SW480 (cell line): ENCODE data around the gene GPX1.
"Not testable (repeated sequence)": the region's sequence is repeated elsewhere in the genome, so short reads cannot be mapped to it uniquely, and the experiment has no call there.

Experiments
- DNase-seq: peaks from one replicate; pipeline ENCODE4 v3.0.0-alpha.2; 2016; ENCODE audit warnings: low spot score

Gene GPX1

DNA sequence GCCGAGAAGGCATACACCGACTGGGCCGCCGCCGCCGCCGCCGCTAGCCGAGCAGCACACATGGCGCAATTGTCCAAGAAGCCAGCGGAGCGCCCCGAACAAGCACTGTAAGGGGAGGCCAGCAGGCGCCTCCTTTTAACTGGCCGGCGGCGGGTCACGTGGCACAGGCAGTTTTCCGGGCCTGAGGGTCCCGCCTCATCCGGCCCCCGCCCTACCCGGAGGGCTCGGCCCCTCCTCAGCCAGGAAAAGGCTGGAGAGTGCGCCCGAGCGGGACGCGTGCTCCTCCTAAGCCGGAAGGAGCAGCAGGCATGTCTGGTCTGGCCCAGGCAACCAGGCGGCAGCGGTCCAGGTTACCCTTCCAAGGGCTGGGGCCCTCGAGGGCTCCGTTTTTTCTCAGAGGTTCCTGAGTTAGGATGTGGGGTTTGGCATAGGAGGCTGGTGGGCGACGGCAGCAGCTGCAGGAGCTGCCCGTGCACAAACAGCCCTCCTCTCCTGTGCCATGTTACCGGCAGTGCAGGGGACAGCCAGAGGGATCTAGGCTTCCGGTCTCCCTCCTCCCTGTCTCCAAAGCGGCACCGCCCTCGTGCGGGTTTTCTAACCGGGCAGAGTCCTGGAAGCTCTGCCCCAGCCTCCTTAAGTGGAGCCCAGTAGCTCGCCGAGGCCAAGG, at the start of gene GPX1:
GPX1 (minus strand) TSS at position 137 of the 667 bp plus-strand sequence; CDS start at position 62, 75 bp downstream.
- peak; percentile 95 for DNase-seq

DNA sequence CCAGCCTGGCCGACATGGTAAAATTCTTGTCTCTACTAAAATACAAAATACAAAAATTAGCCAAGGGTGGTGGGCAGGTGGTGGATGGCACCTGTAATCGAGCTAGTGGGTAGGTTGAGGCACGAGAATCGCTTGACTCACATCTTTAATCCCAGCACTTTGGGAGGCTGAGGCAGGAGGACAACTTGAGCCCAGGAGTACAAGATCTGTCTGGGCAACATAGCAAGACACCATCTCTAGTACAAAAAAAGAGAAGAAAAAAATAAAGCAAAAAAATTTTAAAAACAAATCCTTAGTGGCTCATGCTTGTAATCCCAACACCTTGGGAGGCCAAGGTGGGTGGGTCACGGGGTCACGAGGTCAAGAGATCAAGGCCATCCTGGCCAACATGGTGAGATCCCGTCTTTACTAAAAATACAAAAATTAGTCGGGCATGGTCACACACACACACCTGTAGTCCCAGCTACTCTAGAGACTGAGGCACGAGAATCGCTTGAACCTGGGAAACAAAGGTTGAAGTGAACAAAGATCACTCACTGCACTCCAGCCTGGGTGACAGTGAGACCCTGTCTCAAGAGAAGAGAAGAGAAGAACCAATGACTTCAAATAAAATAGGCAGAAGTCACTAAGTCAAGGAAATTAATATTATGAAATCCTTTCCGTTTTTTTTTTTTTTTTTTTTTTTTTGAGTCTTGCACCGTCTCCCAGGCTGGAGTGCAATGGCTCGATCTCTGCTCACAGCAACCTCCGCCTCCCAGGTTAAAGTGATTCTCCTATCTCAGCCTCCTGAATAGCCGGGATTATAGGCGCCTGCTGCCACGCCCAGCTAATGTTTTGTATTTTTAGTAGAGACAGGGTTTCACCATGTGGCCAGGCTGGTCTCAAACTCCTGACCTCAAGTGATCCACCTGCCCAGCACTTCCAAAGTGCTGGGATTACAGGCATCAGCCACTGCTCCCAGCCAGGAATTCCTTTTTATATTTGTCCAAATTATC, 48.7 kb upstream of the GPX1 start:
- no peak for DNase-seq

DNA sequence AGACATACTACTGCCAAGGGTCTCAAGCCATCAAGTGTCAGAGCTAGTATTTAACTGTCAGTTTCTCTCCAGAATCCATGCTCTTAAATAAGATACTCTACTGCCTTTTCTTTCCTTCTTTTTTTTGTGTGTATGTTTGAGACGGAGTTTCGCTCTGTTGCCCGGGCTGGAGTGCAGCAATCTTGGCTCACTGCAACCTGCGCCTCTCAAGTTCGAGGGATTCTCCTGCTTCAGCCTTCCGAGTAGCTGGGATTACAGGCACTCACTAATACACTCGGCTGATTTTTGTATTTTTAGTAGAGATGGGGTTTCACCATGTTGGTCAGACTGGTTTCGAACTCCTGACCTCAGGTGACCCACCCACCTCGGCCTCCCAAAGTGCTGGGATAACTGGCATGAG, 47.4 kb upstream of the GPX1 start:
- not testable (repeated sequence) for DNase-seq

DNA sequence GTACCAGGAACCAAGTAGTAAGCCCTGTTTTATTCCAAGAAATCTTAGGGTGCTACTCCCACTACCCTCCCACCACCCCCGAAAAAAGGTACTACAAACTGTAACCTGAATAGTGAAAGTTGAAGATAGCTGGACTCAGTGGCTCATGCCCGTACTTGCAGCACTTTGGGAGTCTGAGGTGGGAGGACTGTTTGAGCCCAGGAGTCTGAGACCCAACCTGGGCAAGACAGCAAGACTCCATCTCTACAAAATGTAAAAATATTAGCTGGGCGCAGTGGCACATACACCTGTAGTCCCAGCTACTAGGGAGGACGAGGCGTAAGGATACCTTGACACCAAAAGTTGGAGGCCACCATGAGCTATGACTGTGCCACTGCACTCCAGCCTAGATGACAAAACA, 45.7 kb upstream of the GPX1 start:
- DNase-seq, result no peak

DNA sequence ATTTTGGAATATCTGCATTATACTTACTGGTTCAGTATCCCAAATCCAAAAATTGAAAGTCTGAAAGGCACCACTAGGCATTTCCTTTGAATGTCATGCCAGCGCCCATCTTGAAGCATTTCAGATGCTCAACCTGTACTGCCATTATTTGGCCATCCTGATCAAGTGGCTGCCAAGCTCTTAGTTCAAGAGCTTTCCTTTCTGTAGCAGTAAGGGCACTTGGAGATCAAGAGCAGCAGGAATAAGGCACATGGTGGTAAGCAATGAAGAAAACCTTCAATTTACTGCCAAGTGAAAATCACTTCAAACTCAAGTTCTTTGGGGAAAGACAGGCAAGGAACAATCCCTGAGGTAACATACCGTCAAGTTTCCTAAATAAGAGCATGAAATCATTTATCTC, 43.6 kb upstream of the GPX1 start:
- DNase-seq, result no peak

DNA sequence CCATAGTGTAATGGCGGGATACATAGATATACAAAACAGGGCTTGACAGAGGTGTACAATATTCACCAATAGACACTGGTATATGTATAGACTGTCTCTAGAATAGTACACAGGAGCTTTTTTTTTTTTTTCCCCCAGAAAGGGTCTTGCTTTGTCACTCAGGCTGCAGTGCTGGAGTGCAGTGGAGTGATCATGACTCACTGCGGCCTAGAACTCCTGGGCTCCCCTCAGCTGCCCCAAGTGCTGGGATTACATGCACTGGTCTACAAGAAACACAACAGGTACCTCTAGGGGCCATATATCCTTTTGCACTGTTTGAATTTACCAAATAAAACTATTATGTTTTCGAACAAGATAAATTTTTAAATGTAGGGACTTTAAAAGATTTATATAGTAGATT, 41.3 kb upstream of the GPX1 start:
- no peak for DNase-seq

DNA sequence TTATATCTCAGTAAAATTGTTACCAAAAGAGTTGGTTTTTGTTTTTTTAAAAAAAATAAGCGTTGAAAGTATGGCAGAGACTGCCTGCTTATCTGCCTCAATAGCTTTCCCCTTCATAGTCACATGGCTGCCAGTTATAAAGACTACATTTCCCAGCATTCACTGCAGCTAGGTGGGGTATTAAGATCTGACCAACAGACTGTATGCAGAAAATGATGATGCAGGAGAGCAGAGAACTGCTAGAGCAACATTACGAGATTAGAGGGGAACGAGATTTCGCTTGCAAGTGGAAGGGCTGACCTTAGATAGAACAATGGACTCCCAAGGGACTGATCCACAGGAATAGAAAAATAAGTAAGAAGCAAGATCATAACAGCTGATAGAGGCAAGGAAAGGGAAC, 39.3 kb upstream of the GPX1 start:
- peak; percentile 35 for DNase-seq

DNA sequence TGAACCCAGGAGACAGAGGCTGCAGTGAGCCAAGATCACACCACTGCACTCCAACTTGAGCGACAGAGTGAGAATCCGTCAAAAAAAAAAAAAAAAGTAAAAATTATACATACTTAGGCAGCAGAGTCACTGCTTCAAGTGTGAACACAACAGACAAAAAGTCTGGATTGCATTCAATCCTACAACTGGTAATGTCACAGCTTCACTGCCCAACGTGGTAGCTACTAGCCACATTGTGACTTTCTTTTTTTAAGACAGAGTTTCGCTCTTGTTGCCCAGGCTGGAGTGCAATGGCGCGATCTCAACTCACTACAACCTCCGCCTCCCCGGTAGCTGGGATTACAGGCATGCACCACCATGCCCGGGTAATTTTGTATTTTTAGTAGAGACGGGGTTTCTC, 33.2 kb upstream of the GPX1 start:
- DNase-seq, result not testable (repeated sequence)

DNA sequence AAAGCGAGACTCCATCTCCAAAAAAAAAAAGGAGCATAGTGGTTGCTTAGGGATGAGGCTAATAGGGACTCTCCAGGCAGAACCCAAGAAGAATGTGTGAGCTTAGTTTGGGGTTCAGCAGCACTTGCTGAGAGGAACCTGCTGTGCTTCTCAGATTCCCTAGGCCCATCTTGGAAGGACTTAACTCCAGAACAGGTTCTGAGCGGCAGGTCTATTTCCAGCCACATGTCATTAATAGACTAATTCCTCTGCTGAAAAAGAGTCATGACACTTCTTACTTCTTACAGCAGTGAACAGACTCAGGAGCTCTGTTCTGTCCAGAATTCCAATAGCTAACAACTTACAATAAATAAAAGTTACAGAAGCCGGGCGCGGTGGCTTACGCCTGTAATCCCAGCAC, 31.1 kb upstream of the GPX1 start:
- DNase-seq, result no peak

DNA sequence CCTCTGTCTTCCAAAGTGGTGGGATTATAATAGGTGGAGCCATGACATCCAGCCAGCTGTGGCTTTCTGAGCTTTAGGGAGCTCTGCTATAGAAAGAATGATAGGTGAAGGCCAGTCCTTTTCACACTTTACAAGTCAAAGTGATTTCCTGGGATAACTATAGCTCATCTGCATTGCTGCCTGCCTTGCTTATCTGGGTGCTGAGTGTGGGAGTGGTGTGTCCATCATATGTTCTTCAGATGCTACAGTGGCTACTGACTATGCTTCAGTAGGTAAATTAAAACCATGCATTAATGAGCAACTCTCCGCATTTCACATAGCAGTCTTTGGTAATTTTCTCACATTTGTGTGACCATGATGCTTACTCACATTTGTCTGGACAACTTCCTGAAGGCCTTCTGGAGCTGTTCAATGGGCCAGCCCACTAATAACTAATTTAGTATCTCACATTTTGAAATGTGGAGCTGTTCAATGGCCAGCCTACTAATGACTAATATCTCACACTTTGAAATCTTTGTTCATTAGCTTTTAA, 30.2 kb upstream of the GPX1 start:
- DNase-seq, result no peak

DNA sequence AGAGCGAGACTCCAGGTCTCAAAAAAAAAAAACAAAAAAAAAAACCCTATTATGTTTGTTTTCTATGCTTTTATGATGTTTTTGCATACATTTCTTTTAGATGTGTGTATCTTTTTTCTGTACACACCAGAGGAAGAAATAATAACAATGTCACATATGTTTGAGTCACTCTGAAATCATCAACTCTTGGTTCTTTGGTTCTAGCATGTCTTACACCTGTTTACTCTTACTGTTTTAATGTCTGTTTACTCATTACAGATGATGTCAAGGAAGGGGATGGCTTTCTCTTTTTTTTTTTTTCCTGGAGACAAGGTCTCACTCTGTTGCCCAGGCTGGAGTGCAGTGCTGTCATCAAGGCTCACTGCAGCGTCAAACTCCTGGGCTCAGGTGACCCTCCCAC, 29.6 kb upstream of the GPX1 start:
- no peak for DNase-seq

DNA sequence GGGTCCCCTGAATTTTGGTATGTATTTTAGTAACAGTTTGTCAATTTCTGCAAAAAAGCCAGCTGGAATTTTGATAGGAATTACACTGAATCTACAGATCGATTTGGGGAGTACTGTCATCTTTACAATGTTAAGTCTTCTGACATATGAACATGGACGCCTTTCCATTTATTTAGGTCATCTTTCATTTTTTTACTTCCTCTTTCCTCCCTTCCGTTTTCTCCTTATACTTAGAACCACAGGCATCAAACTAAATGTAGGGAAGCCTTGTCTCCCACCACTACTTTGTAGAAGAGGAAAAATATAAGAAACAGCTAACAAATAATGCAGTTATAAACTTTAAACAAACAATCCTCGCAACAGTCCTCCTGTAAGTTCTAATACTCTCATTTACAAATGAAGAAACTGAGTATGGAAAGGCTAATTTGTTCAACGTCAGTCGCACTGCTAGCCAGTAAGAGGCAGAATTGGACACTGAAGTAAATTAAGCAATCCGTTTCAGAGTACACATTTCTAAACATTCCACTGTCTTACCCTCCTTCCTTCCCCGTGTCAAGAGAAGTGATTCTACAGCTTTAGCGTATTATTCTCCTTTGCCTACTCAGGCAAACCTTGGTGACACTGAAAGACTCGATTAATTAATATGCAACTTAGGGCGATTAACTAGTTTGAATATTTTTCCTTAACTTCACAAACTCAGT, 28.1 kb upstream of the GPX1 start:
- no peak for DNase-seq

DNA sequence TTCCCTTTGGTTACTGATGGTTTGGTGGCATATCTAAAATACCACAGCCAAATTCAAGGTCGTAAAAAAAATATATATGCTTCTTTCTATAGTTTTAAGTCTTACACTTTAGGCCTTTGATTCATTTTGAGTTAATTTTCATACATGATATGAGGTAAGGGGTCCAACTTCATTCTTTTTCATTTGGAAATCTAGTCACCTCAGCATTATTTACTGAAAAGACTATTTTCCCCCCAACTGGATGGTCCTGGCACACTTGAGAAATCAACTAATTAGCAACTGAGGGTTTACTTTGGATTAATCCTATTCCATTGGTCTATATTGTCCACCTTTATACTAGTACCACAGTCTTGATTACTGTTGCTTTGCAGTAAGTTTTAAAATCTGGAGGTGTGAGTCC, 27.5 kb upstream of the GPX1 start:
- DNase-seq, result no peak

DNA sequence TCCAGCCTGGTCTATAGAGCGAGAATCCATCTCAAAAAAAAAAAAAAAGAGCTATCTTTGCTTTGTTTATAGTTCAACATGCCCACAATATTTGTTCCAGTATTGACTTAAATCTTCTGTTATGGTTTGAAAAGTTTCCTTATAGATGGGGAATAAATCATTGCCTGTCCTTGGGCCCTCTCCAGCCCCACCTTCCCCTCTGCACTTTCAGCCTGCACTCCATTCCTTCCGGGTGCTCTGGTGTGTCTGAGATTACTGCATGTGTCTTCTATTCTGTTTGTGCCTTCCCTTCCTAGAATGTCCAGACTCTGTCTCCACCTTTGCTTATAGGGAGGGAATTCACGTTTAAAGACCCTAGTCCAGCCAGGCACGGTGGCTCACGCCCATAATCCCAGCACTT, 25.2 kb upstream of the GPX1 start:
- DNase-seq, result no peak

DNA sequence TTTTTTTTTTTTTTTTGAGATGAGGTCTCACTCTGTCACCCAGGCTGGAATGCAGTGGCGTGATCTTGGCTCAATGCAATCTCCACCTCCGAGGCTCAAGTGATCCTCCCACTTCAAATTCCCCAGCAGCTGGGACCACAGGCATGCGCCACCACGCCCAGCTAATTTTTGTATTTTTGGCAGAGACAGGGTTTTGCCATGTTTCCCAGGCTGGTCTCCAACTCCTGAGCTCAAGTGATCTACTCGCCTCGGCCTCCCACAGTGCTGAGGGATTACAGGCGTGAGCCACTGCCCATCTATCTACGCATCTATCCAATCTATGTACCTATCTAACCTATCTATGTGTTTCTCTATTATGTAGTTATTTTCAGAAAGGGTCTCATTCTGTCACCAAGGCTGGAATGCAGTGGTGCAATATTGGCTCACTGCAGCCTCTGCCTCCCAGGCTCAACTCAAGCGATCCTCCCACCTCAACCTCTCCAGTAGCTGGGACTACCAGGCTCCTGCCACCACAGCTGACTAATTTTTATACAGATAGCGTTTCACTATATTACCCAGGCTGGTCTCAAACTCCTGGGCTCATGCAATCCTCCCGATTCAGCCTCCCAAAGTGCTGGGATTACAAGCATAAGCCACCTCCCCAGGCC, 20.2 kb upstream of the GPX1 start:
- peak; percentile 33 for DNase-seq

DNA sequence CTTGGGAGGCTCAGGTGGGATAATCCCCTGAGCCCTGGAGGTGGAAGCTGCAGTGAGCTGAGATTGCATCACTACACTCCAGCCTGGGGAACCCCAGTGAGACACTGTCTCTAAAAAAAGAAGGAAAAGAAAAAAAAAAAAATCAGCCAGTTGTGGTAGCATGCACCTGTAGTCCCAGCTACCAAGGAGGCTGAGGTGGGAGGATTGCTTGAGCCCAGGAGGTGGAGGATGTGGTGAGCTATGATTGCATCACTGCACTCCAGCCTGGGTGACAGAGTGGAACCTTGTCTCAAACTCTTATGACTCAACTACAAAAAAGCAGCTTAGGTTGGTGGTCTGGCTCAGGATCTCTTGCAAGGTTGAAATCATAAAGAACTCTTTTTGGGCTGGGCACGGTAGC, 19.3 kb upstream of the GPX1 start:
- no peak for DNase-seq

DNA sequence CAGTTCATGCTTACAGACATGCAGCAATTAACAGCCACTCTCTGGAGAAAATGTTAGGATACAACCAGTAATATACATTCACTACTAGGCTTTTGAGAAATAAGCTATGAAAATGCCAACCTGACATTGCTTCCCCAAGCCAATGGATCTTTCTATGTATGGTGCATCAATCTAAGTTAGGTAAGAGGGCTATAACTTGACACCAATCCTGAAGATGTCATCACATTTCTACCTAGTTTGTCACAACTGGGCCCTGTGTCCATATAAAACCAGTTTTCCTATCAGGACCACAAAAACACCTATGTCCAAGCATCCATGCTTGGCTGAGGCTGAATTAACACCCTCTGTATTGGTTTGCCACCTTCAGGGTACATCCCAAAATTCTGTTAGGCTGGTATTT, 13.8 kb upstream of the GPX1 start:
- no peak for DNase-seq

DNA sequence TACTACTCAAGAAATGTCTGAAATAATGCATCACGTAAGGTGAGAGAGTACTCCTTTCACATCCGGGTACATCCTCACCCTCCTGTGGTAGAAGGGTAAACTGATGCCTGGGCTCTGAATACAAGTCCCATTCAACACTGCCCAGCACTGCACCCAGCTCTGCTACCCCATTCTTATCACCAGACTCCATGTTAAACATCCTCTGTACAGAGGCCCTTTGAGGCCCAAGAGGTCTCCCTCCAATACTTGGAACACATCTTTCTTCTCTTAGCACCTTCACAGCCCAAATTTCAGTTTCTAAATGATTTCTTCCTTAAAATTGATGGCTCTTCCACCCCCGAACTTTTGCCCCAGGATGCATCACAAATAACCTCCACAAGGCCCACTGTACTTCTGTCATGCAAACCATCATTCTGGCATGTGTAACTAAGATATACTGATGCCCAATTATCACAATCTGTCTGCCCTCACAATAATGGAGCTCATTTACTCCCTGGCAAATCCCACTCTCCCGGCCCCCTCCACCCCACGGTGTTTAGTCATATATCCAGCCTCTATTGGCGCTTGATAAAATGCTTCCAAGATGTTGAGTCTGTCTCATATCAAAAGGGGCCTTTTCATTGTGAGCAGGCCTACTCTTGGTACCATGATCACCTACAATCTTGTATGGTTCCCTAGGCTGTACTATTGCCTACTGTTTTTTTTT, 12.6 kb upstream of the GPX1 start:
- no peak for DNase-seq

DNA sequence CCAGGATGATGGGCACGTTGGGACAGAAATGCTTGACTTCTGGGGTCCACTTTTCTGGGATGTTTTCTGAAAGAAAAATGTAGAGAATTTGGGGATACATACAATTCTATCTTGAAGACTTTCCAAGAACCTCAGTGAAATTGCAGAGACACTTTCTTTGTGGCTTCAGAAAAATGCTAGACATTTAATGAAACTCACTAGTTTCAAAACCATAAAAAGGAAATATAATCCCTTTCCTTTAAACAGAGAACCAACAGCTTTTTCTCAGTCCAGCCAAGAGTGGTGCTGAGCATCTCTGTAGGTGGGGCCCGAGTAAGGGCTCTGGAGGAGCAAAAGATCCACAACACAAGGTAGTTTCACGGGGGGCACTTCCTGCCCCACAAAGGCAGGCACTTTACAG, 4.4 kb upstream of the GPX1 start:
- no peak for DNase-seq

DNA sequence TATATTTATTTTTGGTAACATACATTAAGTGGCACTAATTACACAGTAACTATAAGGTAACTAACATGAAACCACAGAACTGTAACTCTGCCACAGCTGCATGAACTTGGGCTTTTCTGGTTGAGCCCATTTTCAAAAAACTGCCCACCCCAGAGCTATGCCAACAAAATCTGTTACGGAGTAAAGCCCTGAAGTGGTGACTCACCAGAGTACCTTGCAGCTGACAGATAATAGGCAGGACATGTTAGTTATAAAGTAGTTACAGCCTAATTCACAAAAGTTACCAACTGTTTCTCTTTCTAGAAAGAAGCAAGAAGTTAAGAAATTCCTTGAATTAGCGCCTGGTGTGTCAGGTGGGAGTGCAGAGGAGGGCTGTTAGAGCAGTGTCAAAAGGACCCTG, 1.5 kb upstream of the GPX1 start:
- DNase-seq, result no peak

DNA sequence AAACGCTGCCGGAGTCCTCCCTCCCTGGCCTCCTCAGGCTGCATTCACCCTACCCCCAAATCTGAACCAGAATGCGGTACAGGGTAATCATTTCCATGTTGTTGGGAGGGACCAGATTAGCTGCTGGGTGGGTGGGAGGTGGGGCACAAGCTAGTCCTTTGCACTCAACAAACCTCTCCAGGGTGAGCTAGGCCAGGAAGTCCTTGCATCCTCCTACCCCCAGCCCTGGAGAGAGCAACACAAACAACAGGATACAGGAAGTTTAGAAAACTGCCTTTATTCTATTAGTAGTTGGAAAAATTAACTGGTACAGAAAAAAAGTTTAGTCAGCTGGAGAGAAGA, 702 bp upstream of the GPX1 start:
- no peak for DNase-seq
